Measurements from ENCODE around the gene CHRNB1. TPM values are rescaled to one million over a fixed set of nuclear protein-coding genes. Genes with fewer than 3 reads are reported as not detected.

The CHRNB1 gene
- total and polyA plus RNA-seq, 2 experiments from 2014 or later: 11.1 to 11.2 TPM

- Mint-ChIP-seq H3K9me3 (no peaks in the 10 kb centered on the region), H3K4me3 (peak overlapping the region; percentile 84), H3K4me1 (peaks cover 29% of the 10 kb centered on the region), H3K36me3 (ENCODE audit: low read depth) (no peaks in the 10 kb centered on the region; the same call in 2 of the 3 replicates), H3K27me3 (ENCODE audit: insufficient read depth, low read depth, poor library complexity) (peaks cover 48% of the 10 kb centered on the region), H3K27ac (no peak overlapping the region; the same call in 1 of the 2 replicates)
- Histone ChIP-seq H3F3A (replicated peaks; ENCODE audit: low read depth) (peaks cover 40% of the 10 kb centered on the region), H3K4me1 (ENCODE audit: insufficient read depth) (peaks cover 22% of the 10 kb centered on the region), H3K4me2 (peak overlapping the region; percentile 76), H3K27ac (ENCODE audit: low read depth) (no peak overlapping the region), H2AFZ (0 out of 2 replicates have a peak overlapping the region, but pooled peaks have one; percentile 47), H3K4me3 (peak overlapping the region; percentile 98), H3K36me3 (ENCODE audit: insufficient read depth) (no peaks in the 10 kb centered on the region), H4K20me1 (replicated peaks; ENCODE audit: insufficient read depth) (no peaks in the 10 kb centered on the region; the same call in 1 of the 2 replicates), H3K79me2 (replicated peaks; ENCODE audit: insufficient read depth) (no peaks in the 10 kb centered on the region), H3K9me2 (ENCODE audit: insufficient read depth) (no peaks in the 10 kb centered on the region), H3K27me3 (ENCODE audit: insufficient read depth) (peaks cover 31% of the 10 kb centered on the region)
- TF ChIP-seq CTCF (conservative IDR thresholded peaks at IDR 0.05; ENCODE audit: low read depth in 2 of 2): no peak
- DNase-seq (ENCODE audit: low spot score): no peak
- ATAC-seq: no peak
Observed at GRCh38 chr17:7437369-7437863, 7.4 kb upstream of the CHRNB1 start.

- H3K27ac Mint-ChIP-seq: no peak overlapping the region; the same call in 1 of the 2 replicates
- peak; percentile 8 for ATAC-seq
- peaks cover 48% of the 10 kb centered on the region for H3K27me3 Mint-ChIP-seq (ENCODE audit: insufficient read depth, low read depth, poor library complexity)
- Histone ChIP-seq H3K36me3 (ENCODE audit: insufficient read depth) (no peaks in the 10 kb centered on the region), H2AFZ (0 out of 2 replicates have a peak overlapping the region, but pooled peaks have one; percentile 72), H3K27ac (ENCODE audit: low read depth) (no peak overlapping the region), H3F3A (replicated peaks; ENCODE audit: low read depth) (peaks cover 40% of the 10 kb centered on the region), H3K9me2 (ENCODE audit: insufficient read depth) (no peaks in the 10 kb centered on the region), H3K79me2 (replicated peaks; ENCODE audit: insufficient read depth) (no peaks in the 10 kb centered on the region), H3K4me2 (peak overlapping the region; percentile 76), H3K27me3 (ENCODE audit: insufficient read depth) (peaks cover 35% of the 10 kb centered on the region), H4K20me1 (replicated peaks; ENCODE audit: insufficient read depth) (no peaks in the 10 kb centered on the region; the same call in 1 of the 2 replicates), H3K4me3 (peak overlapping the region; percentile 98), H3K4me1 (ENCODE audit: insufficient read depth) (peaks cover 22% of the 10 kb centered on the region)
- H3K9me3 Mint-ChIP-seq: no peaks in the 10 kb centered on the region
- H3K4me3 Mint-ChIP-seq: peak overlapping the region; percentile 84
- peak; percentile 86 for DNase-seq (ENCODE audit: low spot score)
- peaks cover 30% of the 10 kb centered on the region for H3K4me1 Mint-ChIP-seq
- no peak for TF ChIP-seq NANOG (IDR thresholded peaks at IDR 0.05; ENCODE audit: borderline replicate concordance)
- no peak for TF ChIP-seq EZH2phosphoT487 (IDR thresholded peaks at IDR 0.05; ENCODE audit: unreplicated experiment)
- TF ChIP-seq EZH2 (IDR thresholded peaks at IDR 0.05; ENCODE audit: low read depth, unreplicated experiment): no peak
- TF ChIP-seq POLR2AphosphoS5 (IDR thresholded peaks at IDR 0.05; ENCODE audit: low read depth): peak; percentile 75
- TF ChIP-seq REST (IDR thresholded peaks at IDR 0.05; ENCODE audit: unreplicated experiment): no peak
- TF ChIP-seq JUNB (IDR thresholded peaks at IDR 0.05; ENCODE audit: unreplicated experiment): no peak
- no peak for TF ChIP-seq ZNF114 (CRISPR knock-in tag; IDR thresholded peaks at IDR 0.05)
- TF ChIP-seq ETS1 (IDR thresholded peaks at IDR 0.05): no peak
- H3K36me3 Mint-ChIP-seq (ENCODE audit: low read depth): no peaks in the 10 kb centered on the region; the same call in 2 of the 3 replicates
Observed at GRCh38 chr17:7437950-7438614, 6.8 kb upstream of the CHRNB1 start.

All from GM23338 (cell line).